T1000 (cell line): Measurements from ENCODE around the gene FAAP24.
"Not testable (repeated sequence)": the region's sequence is repeated elsewhere in the genome, so short reads cannot be mapped to it uniquely, and the experiment has no call there.

Source experiments
- DNase-seq: peaks from one replicate; lab custom pipeline; 2025; ENCODE audit warnings: mixed read lengths; lab: John Stamatoyannopoulos, UW

Gene FAAP24, protein sequence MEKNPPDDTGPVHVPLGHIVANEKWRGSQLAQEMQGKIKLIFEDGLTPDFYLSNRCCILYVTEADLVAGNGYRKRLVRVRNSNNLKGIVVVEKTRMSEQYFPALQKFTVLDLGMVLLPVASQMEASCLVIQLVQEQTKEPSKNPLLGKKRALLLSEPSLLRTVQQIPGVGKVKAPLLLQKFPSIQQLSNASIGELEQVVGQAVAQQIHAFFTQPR

GRCh38 chr19:32971715-32972540 lies at the start of gene FAAP24, which contains the start of gene CEP89:
Gene FAAP24 (plus strand): TSS chr19:32972242. CDS start chr19:32973197, 955 bp downstream.
Gene CEP89 (minus strand): TSS chr19:32971958. CDS start chr19:32971874, 84 bp downstream.
- peak; percentile 99 for DNase-seq

DNA sequence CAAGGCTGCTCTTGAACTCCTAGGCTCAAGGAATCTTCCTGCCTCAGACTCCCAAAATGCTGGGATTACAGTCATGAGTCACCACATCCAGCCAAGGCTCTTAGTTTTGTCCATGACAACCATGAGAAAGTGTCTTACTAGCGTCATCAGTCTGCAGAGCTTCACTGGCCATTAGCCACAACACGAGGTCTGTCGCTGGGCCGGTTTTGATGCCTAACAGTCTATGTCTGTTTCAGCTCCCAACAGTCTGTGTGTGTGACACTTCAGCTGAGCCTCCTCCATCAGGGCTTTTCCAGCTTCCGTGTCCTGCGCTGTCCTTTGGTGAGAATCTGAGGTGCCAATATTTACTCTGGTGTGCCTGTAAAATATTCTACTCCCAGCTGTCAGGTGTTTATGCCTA lies 47.8 kb upstream of the FAAP24 start:
- no peak for DNase-seq

- DNase-seq: no peak
Measured at GRCh38 chr19:32928806-32929205, 43.2 kb upstream of the FAAP24 start.

DNA sequence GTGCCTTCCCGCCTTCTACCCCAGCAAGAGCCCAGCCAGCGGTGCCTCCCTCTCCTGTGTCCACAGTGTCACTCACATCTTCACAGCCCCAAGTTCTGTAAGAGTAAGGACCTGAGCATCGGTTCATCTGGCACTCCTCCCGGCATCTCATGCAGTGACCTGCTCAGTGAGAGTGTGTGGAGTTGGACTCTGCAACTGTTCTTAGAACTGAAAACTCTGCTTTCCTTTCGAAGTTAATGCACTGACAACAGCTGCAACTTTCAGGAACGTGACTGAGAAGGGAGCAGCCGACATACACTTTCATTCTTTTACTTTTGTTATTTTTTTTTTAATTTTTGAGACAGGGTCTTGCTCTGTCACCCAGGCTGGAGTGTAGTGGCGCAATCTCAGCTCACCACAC lies 41.5 kb upstream of the FAAP24 start:
- no peak for DNase-seq

- no peak for DNase-seq
Measured at GRCh38 chr19:32933571-32933970, 38.5 kb upstream of the FAAP24 start.

DNA sequence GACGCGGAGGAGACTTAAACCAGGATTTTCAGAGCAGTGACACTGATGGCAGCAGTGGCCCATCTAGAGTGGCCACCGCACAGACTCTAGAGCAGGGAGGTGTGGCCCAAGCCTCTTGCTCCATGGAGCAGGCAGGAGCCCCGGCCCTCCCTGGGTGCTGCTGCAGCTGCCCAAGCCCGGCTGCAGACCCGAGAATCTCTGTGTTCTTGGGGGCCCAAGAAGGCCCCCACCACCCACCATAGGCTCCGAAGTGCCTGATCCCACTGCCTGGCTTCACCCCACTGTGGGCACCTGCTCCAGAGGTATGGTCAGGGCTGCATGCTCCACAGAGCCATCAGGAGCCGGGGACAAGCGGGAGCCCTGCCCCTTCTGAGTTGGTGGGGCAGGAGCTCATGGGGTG lies 36.4 kb upstream of the FAAP24 start:
- no peak for DNase-seq

GRCh38 chr19:32936065-32936464 lies 36.0 kb upstream of the FAAP24 start:
- DNase-seq: no peak

- not testable (repeated sequence) for DNase-seq
Measured at GRCh38 chr19:32941273-32941672, 30.8 kb upstream of the FAAP24 start.

DNA sequence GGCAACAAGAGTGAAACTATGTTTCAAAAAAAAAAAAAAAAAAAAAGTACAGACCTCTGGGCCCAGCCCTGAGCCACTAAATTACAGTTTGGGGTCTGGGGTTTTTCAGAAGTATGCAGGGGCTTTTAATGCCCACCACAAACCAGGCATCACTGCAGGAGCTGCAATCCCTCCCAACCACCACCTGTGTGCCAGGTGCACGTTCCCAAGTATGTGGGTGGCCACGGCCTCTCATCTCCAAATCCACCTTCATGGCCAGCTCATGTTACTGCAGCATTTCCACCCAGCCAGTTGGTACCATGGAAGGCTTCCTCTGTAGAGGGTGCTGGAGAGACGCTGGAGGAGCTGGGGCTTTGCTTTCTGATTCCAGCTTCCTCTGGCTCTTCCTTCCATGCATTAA lies 26.8 kb upstream of the FAAP24 start:
- DNase-seq: no peak

GRCh38 chr19:32966750-32967149 lies 5.3 kb upstream of the FAAP24 start:
- DNase-seq: no peak

DNA sequence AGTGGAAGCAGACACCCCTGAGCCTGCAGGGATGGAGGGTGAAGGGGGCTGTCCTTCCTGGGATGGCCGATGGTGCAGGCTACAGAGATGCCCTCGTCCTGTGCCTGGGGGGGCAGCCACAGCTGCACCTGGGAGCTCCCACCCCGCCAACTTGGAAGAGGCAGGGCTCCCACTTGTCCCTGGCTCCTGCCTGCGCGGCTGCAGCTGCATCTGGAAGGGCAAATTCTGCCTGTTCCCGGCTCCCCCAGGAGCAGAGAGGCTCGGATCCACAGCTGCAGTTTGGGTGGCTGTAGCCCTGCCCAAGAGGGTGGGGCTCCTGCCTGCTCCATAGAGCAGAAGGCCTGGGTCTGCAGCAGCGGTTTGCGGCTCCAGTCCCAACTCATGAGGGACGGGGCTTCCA lies 2.5 kb upstream of the FAAP24 start:
- no peak for DNase-seq

DNA sequence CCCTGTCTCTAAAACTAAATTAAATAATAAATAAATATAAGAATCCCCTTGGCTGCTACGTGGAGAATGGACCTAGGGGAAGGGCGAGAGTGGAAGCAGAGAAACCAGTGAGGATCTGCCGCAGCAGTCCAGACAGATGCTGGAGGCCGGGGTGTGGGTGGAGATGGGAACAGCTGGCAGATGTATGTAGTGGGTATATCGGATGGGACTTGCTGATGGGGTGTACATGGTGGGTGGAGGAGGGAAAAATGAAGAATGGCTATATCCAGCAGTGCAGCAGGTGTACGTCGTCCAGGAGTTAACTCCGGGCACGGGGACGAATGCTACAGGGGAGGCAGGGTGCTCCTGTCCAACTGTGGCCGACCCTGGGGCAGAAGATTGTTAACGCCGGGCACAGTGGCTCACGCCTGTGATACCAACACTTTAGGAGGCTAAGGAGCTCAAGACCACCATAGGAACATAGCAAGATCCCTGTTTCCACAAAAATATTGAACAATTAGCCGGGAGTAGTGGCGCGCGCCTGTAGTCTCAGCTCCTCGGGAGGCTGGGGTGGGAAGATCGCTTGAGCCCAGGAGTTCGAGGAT lies 938 bp upstream of the FAAP24 start:
- DNase-seq: no peak

DNA sequence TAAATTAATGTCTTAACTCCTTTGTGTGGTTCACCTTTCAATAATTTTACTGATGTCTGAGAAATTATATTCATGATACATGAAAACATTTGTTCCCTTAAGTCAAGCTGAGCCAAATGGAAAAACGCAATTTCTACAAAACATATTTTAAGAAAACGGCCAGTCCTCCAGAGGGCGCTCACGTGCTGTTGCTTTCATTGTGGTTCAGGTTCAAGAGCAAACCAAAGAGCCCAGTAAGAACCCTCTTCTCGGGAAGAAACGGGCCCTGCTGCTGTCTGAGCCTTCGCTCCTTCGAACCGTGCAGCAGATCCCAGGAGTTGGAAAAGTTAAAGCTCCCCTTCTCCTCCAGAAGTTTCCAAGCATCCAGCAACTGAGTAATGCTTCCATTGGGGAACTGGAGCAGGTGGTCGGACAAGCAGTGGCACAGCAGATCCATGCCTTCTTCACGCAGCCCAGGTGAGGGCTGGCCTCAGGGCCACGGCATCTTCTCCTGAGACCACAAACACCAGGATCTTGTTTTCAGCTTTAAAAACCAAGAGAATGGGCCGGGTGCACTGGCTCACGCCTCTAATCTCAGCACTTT lies 4.3 kb downstream of the FAAP24 start:
- peak; percentile 41 for DNase-seq

- no peak for DNase-seq
Measured at GRCh38 chr19:32977280-32977679, 5.2 kb downstream of the FAAP24 start.

DNA sequence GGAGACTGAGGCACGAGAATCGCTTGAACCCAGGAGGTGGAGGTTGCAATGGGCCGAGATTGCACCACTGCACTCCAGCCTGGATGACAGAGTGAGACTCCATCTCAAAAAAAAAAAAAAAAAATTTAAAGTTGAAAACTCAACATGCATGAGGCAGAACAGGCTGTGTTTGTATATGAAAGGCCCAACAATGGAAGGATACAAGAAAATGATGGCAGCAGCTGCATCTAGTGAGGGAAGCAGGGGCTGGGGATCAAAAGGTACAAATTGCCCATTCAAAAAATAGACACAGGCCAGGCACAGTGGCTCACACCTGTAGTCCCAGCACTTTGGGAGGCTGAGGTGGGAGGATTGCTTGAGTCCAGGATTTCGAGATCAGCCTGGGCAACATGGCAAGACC lies 5.8 kb downstream of the FAAP24 start:
- not testable (repeated sequence) for DNase-seq

DNA sequence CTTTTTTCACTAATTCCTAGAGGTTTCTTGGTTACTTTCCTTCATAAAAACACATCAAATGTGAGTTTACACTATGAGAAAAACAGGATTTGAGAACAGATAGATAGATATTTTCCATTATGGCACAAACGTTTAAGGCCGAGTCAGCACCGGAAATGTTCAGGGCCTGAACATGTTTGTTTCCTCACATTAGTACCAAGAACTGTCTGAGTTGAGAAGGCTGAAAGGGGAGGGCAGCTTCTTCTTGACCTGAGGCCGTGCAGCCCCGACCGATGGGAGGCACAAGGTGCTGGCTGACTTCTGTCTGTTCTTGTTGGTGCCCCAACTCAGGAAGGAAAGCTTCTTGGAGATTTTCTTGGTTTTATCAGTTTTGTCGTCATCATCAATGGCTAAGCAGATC lies 7.8 kb downstream of the FAAP24 start:
- DNase-seq: not testable (repeated sequence)

- not testable (repeated sequence) for DNase-seq
Measured at GRCh38 chr19:32982488-32982887, 10.4 kb downstream of the FAAP24 start.

DNA sequence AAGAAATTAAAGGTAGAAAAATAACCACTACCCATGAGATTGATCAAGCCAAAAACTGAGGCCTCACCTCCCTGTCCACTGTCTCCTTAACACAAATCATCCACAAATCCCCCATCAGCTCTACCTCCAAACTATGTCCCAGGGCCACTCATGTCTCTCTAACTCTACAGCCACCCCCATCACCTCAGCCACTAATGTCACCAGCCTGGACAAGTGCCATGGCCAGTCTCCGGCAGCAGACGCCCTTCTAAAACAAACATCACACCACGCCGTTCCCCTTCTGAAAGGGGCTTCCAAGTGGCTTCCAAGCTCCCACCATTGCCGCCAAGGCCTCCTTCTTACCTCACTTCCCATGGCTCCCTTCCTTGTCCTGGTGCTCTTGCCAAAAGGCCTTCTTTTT lies 16.2 kb downstream of the FAAP24 start:
- DNase-seq: not testable (repeated sequence)

DNA sequence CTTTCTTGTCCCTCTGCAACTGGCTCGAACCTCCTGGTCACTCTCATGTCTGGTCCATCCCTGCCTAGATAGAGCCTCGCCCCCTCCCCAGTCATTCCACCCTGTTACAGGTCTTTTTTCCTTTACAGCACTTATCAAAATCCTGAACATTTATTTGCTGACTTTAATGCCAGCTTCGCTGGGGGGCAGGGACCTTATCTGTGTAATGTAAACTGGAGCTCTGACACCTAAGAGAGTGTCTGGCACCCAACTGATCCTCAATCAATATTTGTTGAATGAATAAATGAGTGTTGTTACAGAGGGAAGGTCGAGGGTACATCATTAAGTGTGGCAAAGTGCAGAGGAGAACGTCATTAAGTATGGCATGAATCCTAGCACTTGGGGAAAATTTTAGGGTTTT lies 16.7 kb downstream of the FAAP24 start:
- DNase-seq: no peak

- not testable (repeated sequence) for DNase-seq
Measured at GRCh38 chr19:32995966-32996365, 23.9 kb downstream of the FAAP24 start.

GRCh38 chr19:32997061-32997464 lies 25.0 kb downstream of the FAAP24 start:
- DNase-seq: not testable (repeated sequence)

GRCh38 chr19:32997716-32998355 lies 25.8 kb downstream of the FAAP24 start:
- no peak for DNase-seq
